Heart left ventricle (tissue), 13 donors: ENCODE results near the gene MTUS2.

Source experiments
- POLR2A ChIP-seq, 2 donors: fragments of 450-650 bp; IDR thresholded peaks; one replicate each; pipeline ENCODE4 v1.6.1; 2017; ENCODE audit warnings: antibody characterized with exemption in 2 of 2, mild to moderate bottlenecking in 2 of 2, moderate library complexity in 2 of 2
- TF ChIP-seq, protein P1 (sequence below), 12 donors: fragments of 200-600 bp; sonication (generic) in 4 of 12; IDR thresholded peaks; one replicate each; pipeline versions ENCODE4 v1.5.0 to v1.8.0; 2018 to 2022; ENCODE audit warnings: antibody characterized with exemption in 12 of 12, mild to moderate bottlenecking in 5 of 12
- donor health status: ischemic (EF 13 %, LVEDD 7.1; RV severe dilation, severe dysfunction).
- donor health status: DM: no; HTN: yes; CAD: no.
- donor health status: DM: no; HTN: no; CAD: no.
- donor health status: ischemic (EF 25% LVEDD 6.9; RV normal size, moderate dysfunction).
- donor health status: ischemic (EF 25% LVEDD 5.7; RV mildly dilated, moderate dysfunction).
- donor health status: ischemic (EF 35%, LVEDD 5.7; RV mildly dilated, moderate dysfunction).
- donor health status: nonischemic (EF 11% LVEDD 7.7; RV severe dilation, severe dysfunction).
- donor health status: DM: yes; HTN: yes; CAD: no.
- donor health status: PGD.
- donor health status: ischemic (EF 29% LVEDD 5.4; RV normal size, mild dysfunction).
- donor health status: nonischemic (EF 23%, LVEDD 6.1; RV moderate dilation, normal function).

DNA sequence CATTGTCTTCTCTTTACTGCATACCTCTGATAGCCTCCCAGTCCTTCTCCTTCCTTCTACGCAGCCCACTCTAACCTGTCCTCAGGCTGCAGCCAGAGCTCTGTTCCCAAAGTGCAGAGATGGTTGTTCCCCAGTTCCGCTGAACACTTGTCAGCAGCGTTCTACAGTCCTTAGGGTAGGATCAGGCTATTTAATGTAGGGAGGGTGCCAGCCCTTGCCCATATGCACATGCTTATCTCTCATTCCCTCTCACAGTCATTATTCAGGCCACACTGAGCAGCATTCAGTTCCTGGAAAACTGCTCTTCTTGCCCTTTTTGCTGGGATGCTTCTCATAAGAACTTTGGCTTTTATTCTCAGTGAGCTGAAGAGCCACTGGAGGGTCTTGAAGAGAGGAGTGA is 180.7 kb downstream of the MTUS2 start:
- TF ChIP-seq, protein P1, sequence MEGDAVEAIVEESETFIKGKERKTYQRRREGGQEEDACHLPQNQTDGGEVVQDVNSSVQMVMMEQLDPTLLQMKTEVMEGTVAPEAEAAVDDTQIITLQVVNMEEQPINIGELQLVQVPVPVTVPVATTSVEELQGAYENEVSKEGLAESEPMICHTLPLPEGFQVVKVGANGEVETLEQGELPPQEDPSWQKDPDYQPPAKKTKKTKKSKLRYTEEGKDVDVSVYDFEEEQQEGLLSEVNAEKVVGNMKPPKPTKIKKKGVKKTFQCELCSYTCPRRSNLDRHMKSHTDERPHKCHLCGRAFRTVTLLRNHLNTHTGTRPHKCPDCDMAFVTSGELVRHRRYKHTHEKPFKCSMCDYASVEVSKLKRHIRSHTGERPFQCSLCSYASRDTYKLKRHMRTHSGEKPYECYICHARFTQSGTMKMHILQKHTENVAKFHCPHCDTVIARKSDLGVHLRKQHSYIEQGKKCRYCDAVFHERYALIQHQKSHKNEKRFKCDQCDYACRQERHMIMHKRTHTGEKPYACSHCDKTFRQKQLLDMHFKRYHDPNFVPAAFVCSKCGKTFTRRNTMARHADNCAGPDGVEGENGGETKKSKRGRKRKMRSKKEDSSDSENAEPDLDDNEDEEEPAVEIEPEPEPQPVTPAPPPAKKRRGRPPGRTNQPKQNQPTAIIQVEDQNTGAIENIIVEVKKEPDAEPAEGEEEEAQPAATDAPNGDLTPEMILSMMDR (IDR thresholded peaks at IDR 0.05) = no peak
- TF ChIP-seq POLR2A (IDR thresholded peaks at IDR 0.05) = no peak
